ENCODE results near the gene INPP4A. TPM values are rescaled to one million over a fixed set of nuclear protein-coding genes. Genes with fewer than 3 reads are reported as not detected.
A peak's percentile ranks its signal among the peaks of the same experiment; 100 is the strongest.

The INPP4A gene
- total and polyA plus RNA-seq, 9 of the 15 experiments (the other 6 are each of a cell fraction or from before 2014, with no cell fraction given) = 1.8 to 15.7 (median 8.3) TPM

GRCh38 chr2:98601532-98602132, 157.0 kb downstream of the INPP4A start (continued):
- no peak for TF ChIP-seq YY1 (IDR thresholded peaks at IDR 0.05; ENCODE audit: borderline replicate concordance in 1 of 3, control insufficient read depth in 1 of 3, extremely low read depth in 1 of 3, insufficient read depth in 3 of 3, insufficient read length in 1 of 3, insufficient replicate concordance in 2 of 3, low read depth in 1 of 3, low read length in 2 of 3)
- TF ChIP-seq KLF13 (tag; IDR thresholded peaks at IDR 0.05; ENCODE audit: borderline replicate concordance, low read depth) = no peak
- TF ChIP-seq CHD1 (IDR thresholded peaks at IDR 0.05; ENCODE audit: low read length) = no peak
- peak; percentile 81 for TF ChIP-seq SMC3 (conservative IDR thresholded peaks at IDR 0.05; ENCODE audit: insufficient read depth, low read depth, low read length)
- peak; percentile 44; the same call in 1 of the 2 replicates for TF ChIP-seq DEAF1 (CRISPR knock-in tag; IDR thresholded peaks at IDR 0.05)
- TF ChIP-seq STAG1 (CRISPR knock-in tag; IDR thresholded peaks at IDR 0.05; ENCODE audit: borderline replicate concordance) = peak; percentile 52; the same call in 1 of the 2 replicates

GRCh38 chr2:98604547-98604946, 159.9 kb downstream of the INPP4A start:
- H4K20me1 ChIP-seq (replicated peaks; ENCODE audit: control insufficient read depth, insufficient read depth, low read length) = no peaks in the 10 kb centered on the region; the same call in 1 of the 2 replicates
- ChIA-PET CTCF (ENCODE audit: low intra/inter-chr PET ratio) (no interaction called here), POLR2A (no interaction called here)
- no peak overlapping the region for H3K4me3 ChIP-seq
- peaks cover 5% of the 10 kb centered on the region for H3K9me1 ChIP-seq (ENCODE audit: control insufficient read depth, insufficient read depth, low read length)
- intact Hi-C loops (cut with micrococcal nuclease) = no loop called here
- in situ Hi-C loops (cut with MboI) = loop anchor here (5.0 kb wide), 1 partner anchor 192 kb away; no protein-coding TSS in a partner anchor
- FAIRE-seq = no peak
- WGBS (ENCODE audit: insufficient coverage, low coverage, missing lambda C conversion rate) = 93% methylated on average over 2 of the region's 2 CpGs
- ATAC-seq = no peak
- no peaks in the 10 kb centered on the region for H3K9me3 ChIP-seq (replicated peaks; ENCODE audit: control insufficient read depth, insufficient read depth, low read depth, low read length)
- no peak overlapping the region for H3K27ac ChIP-seq (ENCODE audit: extremely low read depth, low read depth, low read length)
- peaks cover 57% of the 10 kb centered on the region; the same call in 2 of the 3 replicates for H3K36me3 ChIP-seq (ENCODE audit: control insufficient read depth, insufficient read depth, low read length)
- H3K27me3 ChIP-seq (ENCODE audit: control insufficient read depth in 2 of 2, insufficient read depth in 2 of 2, low read length in 2 of 2) = no peaks in the 10 kb centered on the region
- no TSS peak for BruUV-seq (replicated peaks)
- no peak overlapping the region for H3K4me2 ChIP-seq (ENCODE audit: insufficient read depth, low read length)
- H2AFZ ChIP-seq (ENCODE audit: low read depth, low read length) = no peak overlapping the region
- H3K4me1 ChIP-seq (replicated peaks in 1 of 2; ENCODE audit: control insufficient read depth in 2 of 2, insufficient read depth in 2 of 2, low read length in 2 of 2) = peaks cover 12 to 15% of the 10 kb centered on the region in 2 experiments
- H3K79me2 ChIP-seq (ENCODE audit: control insufficient read depth, insufficient read depth, low read length) = peaks cover 51% of the 10 kb centered on the region
- no peak for DNase-seq (ENCODE audit: extremely low read depth in 1 of 4, low spot score in 3 of 4)
- H3K9ac ChIP-seq (ENCODE audit: insufficient read depth in 1 of 2, low read depth in 2 of 2, low read length in 2 of 2) = no peak overlapping the region
- TF ChIP-seq TAF9B (IDR thresholded peaks at IDR 0.05; ENCODE audit: partially characterized antibody) (no peak), NR2C2 (CRISPR knock-in tag; IDR thresholded peaks at IDR 0.05) (no peak), NR2C2 (tag; IDR thresholded peaks at IDR 0.05) (no peak), SAFB2 (IDR thresholded peaks at IDR 0.05; ENCODE audit: borderline replicate concordance, low read depth, low read length, severe bottlenecking) (no peak), ZNF583 (CRISPR knock-in tag; IDR thresholded peaks at IDR 0.05) (no peak), ZBED1 (IDR thresholded peaks at IDR 0.05) (no peak), TEAD2 (tag; IDR thresholded peaks at IDR 0.05) (no peak), ELF1 (tag; IDR thresholded peaks at IDR 0.05) (no peak), ZNF41 (CRISPR knock-in tag; conservative IDR thresholded peaks at IDR 0.05) (no peak), CTCFL (IDR thresholded peaks at IDR 0.05; ENCODE audit: borderline replicate concordance, insufficient read depth, low read depth, low read length, poor library complexity, severe bottlenecking) (no peak), GATAD2B (IDR thresholded peaks at IDR 0.05; ENCODE audit: borderline replicate concordance) (no peak)
